H1 (cell line): ENCODE measurements around the gene TMEM117.

ENCODE experiments used
- CBX5 ChIP-seq: fragments of 300-800, 300-1000 bp; sonication (generic); IDR thresholded peaks from 2 replicates; pipeline ENCODE4 v1.7.1; 2016; ENCODE audit warnings: antibody characterized with exemption, low read length, low read depth
- CTCF ChIP-seq, 3 experiments: IDR thresholded peaks; 1 replicate in 2 of 3; 2 replicates in 1 of 3; pipeline versions ENCODE4 v1.5.1 to v1.6.1; 2011; ENCODE audit warnings: low read length in 3 of 3, mild to moderate bottlenecking in 3 of 3, inconsistent platforms in 2 of 3, low read depth in 1 of 3, moderate library complexity in 1 of 3; ENCODE audit not compliant: insufficient read depth in 1 of 3; ENCODE audit errors: control extremely low read depth in 1 of 3
- RAD21 ChIP-seq, 2 experiments: IDR thresholded peaks in 1 of 2; conservative IDR thresholded peaks in 1 of 2; 2 replicates each; pipeline ENCODE4 v1.6.1; 2011; ENCODE audit warnings: low read depth in 2 of 2, low read length in 2 of 2, improper control_type of control experiment in 1 of 2, inconsistent platforms in 1 of 2, mild to moderate bottlenecking in 1 of 2, moderate library complexity in 1 of 2

- no peak for TF ChIP-seq CTCF (IDR thresholded peaks at IDR 0.05; ENCODE audit: control extremely low read depth in 1 of 3, insufficient read depth in 1 of 3, low read depth in 1 of 3, low read length in 3 of 3)
- TF ChIP-seq CBX5, result no peak
- TF ChIP-seq RAD21 (IDR thresholded peaks at IDR 0.05 in 1 of 2, conservative IDR thresholded peaks at IDR 0.05 in 1 of 2; ENCODE audit: low read depth in 2 of 2, low read length in 2 of 2), result no peak
These were observed 307.3 kb downstream of the TMEM117 start for GRCh38 chr12:44143175-44143574.
